SU-DHL-6 (cell line): ENCODE measurements around the gene FDX2.

ENCODE experiments used
- H2AFZ ChIP-seq: fragments of 200-600 bp; sonication (generic); 2 replicates; pipeline ENCODE4 v1.6.1; 2014; ENCODE audit warnings: low read depth, mild to moderate bottlenecking, moderate library complexity, mixed read lengths, antibody characterized with exemption, low read length; ENCODE audit not compliant: severe bottlenecking
- H3F3A ChIP-seq: fragments of 200-600 bp; shearing (Covaris generic); 2 replicates; pipeline ENCODE4 v1.6.0; 2016; ENCODE audit warnings: antibody characterized with exemption, mild to moderate bottlenecking; ENCODE audit not compliant: insufficient read depth
- H3K27ac ChIP-seq: fragments of 200-600 bp; sonication (generic); 2 replicates; pipeline ENCODE4 v1.5.1; 2016; ENCODE audit warnings: low read depth, mild to moderate bottlenecking, low read length, moderate library complexity, mixed read lengths
- H3K27me3 ChIP-seq: fragments of 200-600 bp; sonication (generic), shearing (Covaris generic); 2 replicates; pipeline ENCODE4 v1.6.0; 2014; ENCODE audit warnings: mild to moderate bottlenecking, low read length
- H3K36me3 ChIP-seq: fragments of 200-600 bp; sonication (generic); 2 replicates; pipeline ENCODE4 v1.6.1; 2014; ENCODE audit warnings: mild to moderate bottlenecking, low read length, mixed read lengths
- H3K4me2 ChIP-seq: fragments of 300-600, 200-600 bp; shearing (Covaris generic), sonication (generic); 2 replicates; pipeline ENCODE4 v1.6.0; 2014; ENCODE audit warnings: low read length, low read depth, mild to moderate bottlenecking; ENCODE audit not compliant: poor library complexity, severe bottlenecking
- H3K4me3 ChIP-seq: fragments of 200-600 bp; sonication (generic); 2 replicates; pipeline ENCODE4 v1.5.1; 2014; ENCODE audit warnings: antibody characterized with exemption, low read length, mild to moderate bottlenecking, mixed read lengths; ENCODE audit not compliant: insufficient read depth, poor library complexity, severe bottlenecking
- H3K79me2 ChIP-seq: fragments of 200-600 bp; sonication (generic); 2 replicates; pipeline ENCODE4 v1.6.1; 2014; ENCODE audit warnings: mild to moderate bottlenecking, low read length, moderate library complexity; ENCODE audit not compliant: insufficient read depth
- H3K9ac ChIP-seq: fragments of 200-600 bp; sonication (generic); 2 replicates; pipeline ENCODE4 v1.7.0; 2014; ENCODE audit warnings: mild to moderate bottlenecking, low read length
- H3K9me2 ChIP-seq: fragments of 200-600 bp; sonication (generic); replicated peaks from 2 replicates; pipeline ENCODE4 v1.6.1; 2014; ENCODE audit warnings: low read length; ENCODE audit not compliant: insufficient read depth
- H3K9me3 ChIP-seq: fragments of 200-600 bp; sonication (generic); 2 replicates; pipeline ENCODE4 v1.6.1; 2014; ENCODE audit warnings: low read length, mixed read lengths; ENCODE audit not compliant: insufficient read depth
- H4K20me1 ChIP-seq: fragments of 200-600 bp; sonication (generic); 2 replicates; pipeline ENCODE4 v1.6.1; 2014; ENCODE audit warnings: low read depth, mild to moderate bottlenecking, antibody characterized with exemption, low read length, moderate library complexity, mixed read lengths
- CTCF ChIP-seq: fragments of 200-600 bp; sonication (generic); IDR thresholded peaks from one replicate; pipeline ENCODE4 v1.5.1; 2017; ENCODE audit warnings: antibody characterized with exemption, mild to moderate bottlenecking, low read length, moderate library complexity; ENCODE audit not compliant: insufficient read depth, poor library complexity, severe bottlenecking
- EZH2phosphoT487 ChIP-seq: fragments of 200-600 bp; sonication (generic), shearing (Covaris generic); conservative IDR thresholded peaks from 2 replicates; pipeline ENCODE4 v1.6.1; 2018; ENCODE audit warnings: mild to moderate bottlenecking, antibody characterized with exemption, low read length, moderate library complexity, mixed read lengths

The FDX2 gene

DNA sequence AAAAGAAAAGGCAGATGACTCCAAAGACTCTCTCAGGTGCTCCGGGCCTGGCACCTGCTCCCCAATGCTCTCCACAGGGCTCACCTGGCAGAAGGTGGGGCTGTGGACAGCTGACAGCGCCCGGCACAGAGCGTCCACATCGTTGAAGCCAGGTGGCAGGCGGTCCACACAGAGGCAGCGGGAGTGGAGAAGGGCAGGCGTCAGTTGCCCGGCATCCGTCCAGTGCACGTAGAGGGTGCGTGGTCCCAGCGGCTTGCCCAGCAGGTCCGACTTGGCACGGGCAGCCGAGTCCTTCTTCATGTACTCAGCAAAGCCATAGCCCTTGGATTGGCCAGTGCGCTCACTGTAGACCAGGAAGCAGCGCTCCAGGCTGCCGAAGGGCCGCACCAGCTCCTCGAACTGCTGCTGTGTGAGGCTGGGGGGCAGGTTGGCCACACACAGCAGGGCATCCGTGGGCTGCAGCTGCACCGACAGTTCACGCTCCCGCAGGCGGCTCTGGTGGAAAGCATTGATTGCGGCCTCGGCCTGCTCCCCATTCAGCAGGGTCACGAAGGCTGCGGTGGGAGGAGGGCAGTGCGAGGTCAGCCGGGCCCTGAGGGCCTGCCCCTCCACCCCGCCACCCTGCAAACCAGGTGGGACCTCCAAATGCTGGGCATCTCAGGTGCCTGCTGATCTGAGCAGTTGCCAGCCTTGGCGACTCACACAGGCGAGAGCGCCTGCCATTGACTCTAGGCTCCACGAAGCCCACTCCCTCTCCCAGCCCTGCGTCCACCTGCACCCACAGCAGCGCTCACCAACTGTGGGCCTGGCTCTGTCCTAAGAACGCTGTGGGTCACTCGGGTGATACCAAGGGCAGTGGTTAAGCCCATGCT, 13.0 kb upstream of the FDX2 start:
- H3K27ac ChIP-seq, result no peak overlapping the region
- no peak overlapping the region for H3K9ac ChIP-seq
- no peaks in the 10 kb centered on the region for H3K9me2 ChIP-seq
- no peak overlapping the region for H3K4me2 ChIP-seq
- H3K27me3 ChIP-seq, result no peaks in the 10 kb centered on the region
- peaks cover 4% of the 10 kb centered on the region; the same call in 1 of the 2 replicates for H4K20me1 ChIP-seq
- H3K4me3 ChIP-seq, result no peak overlapping the region
- H3F3A ChIP-seq, result no peaks in the 10 kb centered on the region
- no peak overlapping the region for H2AFZ ChIP-seq
- H3K9me3 ChIP-seq, result no peaks in the 10 kb centered on the region
- peaks cover 50% of the 10 kb centered on the region for H3K79me2 ChIP-seq
- H3K36me3 ChIP-seq, result 0 out of 2 replicates have a peak, but pooled peaks cover 2% of the 10 kb centered on the region
- no peak for TF ChIP-seq EZH2phosphoT487

GRCh38 chr19:10327793-10328192, 12.0 kb upstream of the FDX2 start:
- H3K27me3 ChIP-seq, result no peaks in the 10 kb centered on the region
- no peak overlapping the region for H2AFZ ChIP-seq
- no peak overlapping the region for H3K4me3 ChIP-seq
- H3K9me2 ChIP-seq, result no peaks in the 10 kb centered on the region
- no peaks in the 10 kb centered on the region for H3K9me3 ChIP-seq
- no peak overlapping the region for H3K27ac ChIP-seq
- no peaks in the 10 kb centered on the region for H3F3A ChIP-seq
- H3K79me2 ChIP-seq, result peaks cover 45% of the 10 kb centered on the region
- no peak overlapping the region for H3K9ac ChIP-seq
- no peak overlapping the region for H3K4me2 ChIP-seq
- H3K36me3 ChIP-seq, result 0 out of 2 replicates have a peak, but pooled peaks cover 2% of the 10 kb centered on the region
- TF ChIP-seq EZH2phosphoT487 (no peak), CTCF (no peak)
- H4K20me1 ChIP-seq, result peaks cover 4% of the 10 kb centered on the region; the same call in 1 of the 2 replicates

DNA sequence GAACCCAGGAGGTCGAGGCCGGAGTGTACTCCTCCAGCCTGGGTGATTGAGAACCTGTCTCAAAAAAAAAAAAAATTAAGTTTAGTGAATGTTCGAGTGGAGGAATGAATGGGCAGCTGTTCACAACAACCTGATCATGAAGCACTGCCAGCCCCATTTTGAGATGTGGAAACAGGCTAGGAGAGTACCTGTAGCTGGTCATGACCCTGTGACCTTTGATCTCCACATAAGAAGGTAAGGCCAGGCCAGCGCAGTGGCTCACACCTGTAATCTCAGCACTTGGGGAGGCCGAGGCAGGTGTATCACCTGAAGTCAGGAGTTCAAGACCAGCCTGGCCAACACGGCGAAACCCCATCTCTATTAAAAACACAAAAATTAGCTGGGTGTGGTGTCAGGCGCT, 9.9 kb upstream of the FDX2 start:
- 0 out of 2 replicates have a peak, but pooled peaks cover 2% of the 10 kb centered on the region for H3K36me3 ChIP-seq
- H3K9me3 ChIP-seq, result no peaks in the 10 kb centered on the region
- no peak overlapping the region for H3K4me2 ChIP-seq
- no peaks in the 10 kb centered on the region for H4K20me1 ChIP-seq
- no peaks in the 10 kb centered on the region for H3K27me3 ChIP-seq
- H3K9ac ChIP-seq, result no peak overlapping the region
- H2AFZ ChIP-seq, result no peak overlapping the region
- no peak overlapping the region for H3K4me3 ChIP-seq
- no peaks in the 10 kb centered on the region for H3K9me2 ChIP-seq
- no peak overlapping the region for H3K27ac ChIP-seq
- H3F3A ChIP-seq, result no peaks in the 10 kb centered on the region
- H3K79me2 ChIP-seq, result peaks cover 29% of the 10 kb centered on the region
- TF ChIP-seq EZH2phosphoT487 (no peak), CTCF (no peak)
